ENCODE results near the gene COL5A1.

COL5A1 gene

GRCh38 chr9:134612309-134612708, 29.3 kb upstream of the COL5A1 start:
- Histone ChIP-seq H3K4me3 (ENCODE audit: low read depth, low read length) (no peak overlapping the region), H3K36me3 (ENCODE audit: insufficient read depth, low read length) (peaks cover 7% of the 10 kb centered on the region; the same call in 1 of the 2 replicates), H3K4me1 (ENCODE audit: control insufficient read depth, insufficient read depth, low read length, unreplicated experiment) (no peaks in the 10 kb centered on the region), H3K27me3 (ENCODE audit: insufficient read depth, low read length) (no peaks in the 10 kb centered on the region), H2AFZ (ENCODE audit: low read length, unreplicated experiment) (no peak overlapping the region), H3K79me2 (ENCODE audit: control insufficient read depth, insufficient read depth, low read length, unreplicated experiment) (no peaks in the 10 kb centered on the region), H3K27ac (ENCODE audit: low read depth, low read length) (no peak overlapping the region)

- no peaks in the 10 kb centered on the region for H3K27me3 ChIP-seq (ENCODE audit: insufficient read depth, low read length)
- H3K4me3 ChIP-seq (ENCODE audit: low read depth, low read length) = no peak overlapping the region
- H2AFZ ChIP-seq (ENCODE audit: low read length, unreplicated experiment) = no peak overlapping the region
These were observed 28.9 kb upstream of the COL5A1 start for GRCh38 chr9:134612715-134613114.

GRCh38 chr9:134614256-134614655, 27.3 kb upstream of the COL5A1 start:
- no peaks in the 10 kb centered on the region for H3K4me1 ChIP-seq (ENCODE audit: control insufficient read depth, insufficient read depth, low read length, unreplicated experiment)
- no peak overlapping the region for H3K27ac ChIP-seq (ENCODE audit: low read depth, low read length)
- H3K27me3 ChIP-seq (ENCODE audit: insufficient read depth, low read length) = no peaks in the 10 kb centered on the region
- no peaks in the 10 kb centered on the region for H3K79me2 ChIP-seq (ENCODE audit: control insufficient read depth, insufficient read depth, low read length, unreplicated experiment)
- no peak overlapping the region for H3K4me3 ChIP-seq (ENCODE audit: low read depth, low read length)
- peaks cover 7% of the 10 kb centered on the region; the same call in 1 of the 2 replicates for H3K36me3 ChIP-seq (ENCODE audit: insufficient read depth, low read length)
- no peak overlapping the region for H2AFZ ChIP-seq (ENCODE audit: low read length, unreplicated experiment)

More at GRCh38 chr9:134612715-134613114, 28.9 kb upstream of the COL5A1 start:
- Histone ChIP-seq H3K27ac (ENCODE audit: low read depth, low read length) (no peak overlapping the region), H3K36me3 (ENCODE audit: insufficient read depth, low read length) (peaks cover 7% of the 10 kb centered on the region; the same call in 1 of the 2 replicates), H3K79me2 (ENCODE audit: control insufficient read depth, insufficient read depth, low read length, unreplicated experiment) (no peaks in the 10 kb centered on the region), H3K4me1 (ENCODE audit: control insufficient read depth, insufficient read depth, low read length, unreplicated experiment) (no peaks in the 10 kb centered on the region)

- Histone ChIP-seq H3K79me2 (ENCODE audit: control insufficient read depth, insufficient read depth, low read length, unreplicated experiment) (no peaks in the 10 kb centered on the region), H3K27me3 (ENCODE audit: insufficient read depth, low read length) (no peaks in the 10 kb centered on the region), H3K27ac (ENCODE audit: low read depth, low read length) (no peak overlapping the region), H2AFZ (ENCODE audit: low read length, unreplicated experiment) (no peak overlapping the region), H3K4me1 (ENCODE audit: control insufficient read depth, insufficient read depth, low read length, unreplicated experiment) (no peaks in the 10 kb centered on the region), H3K4me3 (ENCODE audit: low read depth, low read length) (no peak overlapping the region), H3K36me3 (ENCODE audit: insufficient read depth, low read length) (0 out of 2 replicates have a peak, but pooled peaks cover 3% of the 10 kb centered on the region)
These were observed 25.3 kb upstream of the COL5A1 start for GRCh38 chr9:134616341-134616740.

GRCh38 chr9:134617246-134617645, 24.4 kb upstream of the COL5A1 start:
- Histone ChIP-seq H3K4me1 (ENCODE audit: control insufficient read depth, insufficient read depth, low read length, unreplicated experiment) (no peaks in the 10 kb centered on the region), H3K4me3 (ENCODE audit: low read depth, low read length) (no peak overlapping the region), H3K36me3 (ENCODE audit: insufficient read depth, low read length) (0 out of 2 replicates have a peak, but pooled peaks cover under 1% of the 10 kb centered on the region), H2AFZ (ENCODE audit: low read length, unreplicated experiment) (no peak overlapping the region), H3K27ac (ENCODE audit: low read depth, low read length) (no peak overlapping the region), H3K27me3 (ENCODE audit: insufficient read depth, low read length) (no peaks in the 10 kb centered on the region), H3K79me2 (ENCODE audit: control insufficient read depth, insufficient read depth, low read length, unreplicated experiment) (no peaks in the 10 kb centered on the region)

GRCh38 chr9:134617836-134618162, 23.8 kb upstream of the COL5A1 start:
- Histone ChIP-seq H3K79me2 (ENCODE audit: control insufficient read depth, insufficient read depth, low read length, unreplicated experiment) (no peaks in the 10 kb centered on the region), H3K27me3 (ENCODE audit: insufficient read depth, low read length) (no peaks in the 10 kb centered on the region), H3K27ac (ENCODE audit: low read depth, low read length) (no peak overlapping the region), H2AFZ (ENCODE audit: low read length, unreplicated experiment) (no peak overlapping the region), H3K36me3 (ENCODE audit: insufficient read depth, low read length) (no peaks in the 10 kb centered on the region), H3K4me1 (ENCODE audit: control insufficient read depth, insufficient read depth, low read length, unreplicated experiment) (no peaks in the 10 kb centered on the region), H3K4me3 (ENCODE audit: low read depth, low read length) (no peak overlapping the region)

GRCh38 chr9:134618163-134618832, 23.3 kb upstream of the COL5A1 start:
- Histone ChIP-seq H3K36me3 (ENCODE audit: insufficient read depth, low read length) (no peaks in the 10 kb centered on the region), H3K79me2 (ENCODE audit: control insufficient read depth, insufficient read depth, low read length, unreplicated experiment) (no peaks in the 10 kb centered on the region), H3K27me3 (ENCODE audit: insufficient read depth, low read length) (no peaks in the 10 kb centered on the region), H3K27ac (ENCODE audit: low read depth, low read length) (no peak overlapping the region), H3K4me1 (ENCODE audit: control insufficient read depth, insufficient read depth, low read length, unreplicated experiment) (no peaks in the 10 kb centered on the region), H2AFZ (ENCODE audit: low read length, unreplicated experiment) (no peak overlapping the region), H3K4me3 (ENCODE audit: low read depth, low read length) (no peak overlapping the region)

GRCh38 chr9:134618833-134619447, 22.7 kb upstream of the COL5A1 start:
- no peaks in the 10 kb centered on the region for H3K36me3 ChIP-seq (ENCODE audit: insufficient read depth, low read length)
- no peaks in the 10 kb centered on the region for H3K79me2 ChIP-seq (ENCODE audit: control insufficient read depth, insufficient read depth, low read length, unreplicated experiment)
- H3K27ac ChIP-seq (ENCODE audit: low read depth, low read length) = no peak overlapping the region
- H3K4me3 ChIP-seq (ENCODE audit: low read depth, low read length) = no peak overlapping the region
- H2AFZ ChIP-seq (ENCODE audit: low read length, unreplicated experiment) = no peak overlapping the region
- H3K4me1 ChIP-seq (ENCODE audit: control insufficient read depth, insufficient read depth, low read length, unreplicated experiment) = peaks cover under 1% of the 10 kb centered on the region
- H3K27me3 ChIP-seq (ENCODE audit: insufficient read depth, low read length) = no peaks in the 10 kb centered on the region

GRCh38 chr9:134619448-134619982, 22.1 kb upstream of the COL5A1 start:
- Histone ChIP-seq H3K4me3 (ENCODE audit: low read depth, low read length) (no peak overlapping the region), H3K27me3 (ENCODE audit: insufficient read depth, low read length) (no peaks in the 10 kb centered on the region), H3K27ac (ENCODE audit: low read depth, low read length) (no peak overlapping the region), H3K36me3 (ENCODE audit: insufficient read depth, low read length) (no peaks in the 10 kb centered on the region), H2AFZ (ENCODE audit: low read length, unreplicated experiment) (no peak overlapping the region), H3K79me2 (ENCODE audit: control insufficient read depth, insufficient read depth, low read length, unreplicated experiment) (no peaks in the 10 kb centered on the region), H3K4me1 (ENCODE audit: control insufficient read depth, insufficient read depth, low read length, unreplicated experiment) (peaks cover 6% of the 10 kb centered on the region)

GRCh38 chr9:134619983-134620661, 21.5 kb upstream of the COL5A1 start:
- no peaks in the 10 kb centered on the region for H3K79me2 ChIP-seq (ENCODE audit: control insufficient read depth, insufficient read depth, low read length, unreplicated experiment)
- H3K4me1 ChIP-seq (ENCODE audit: control insufficient read depth, insufficient read depth, low read length, unreplicated experiment) = peaks cover 12% of the 10 kb centered on the region

More at GRCh38 chr9:134619983-134620661, 21.5 kb upstream of the COL5A1 start:
- H3K27me3 ChIP-seq (ENCODE audit: insufficient read depth, low read length) = no peaks in the 10 kb centered on the region
- no peak overlapping the region for H3K4me3 ChIP-seq (ENCODE audit: low read depth, low read length)
- H2AFZ ChIP-seq (ENCODE audit: low read length, unreplicated experiment) = no peak overlapping the region
- H3K36me3 ChIP-seq (ENCODE audit: insufficient read depth, low read length) = no peaks in the 10 kb centered on the region
- H3K27ac ChIP-seq (ENCODE audit: low read depth, low read length) = no peak overlapping the region

All from ACC112 (cell line).